Measurements from ENCODE around the gene PDCD1LG2. TPM values are rescaled to one million over a fixed set of nuclear protein-coding genes. Genes with fewer than 3 reads are reported as not detected.

Gene PDCD1LG2
- 12.1 and 22.4 TPM in 2 replicates for total RNA-seq

DNA sequence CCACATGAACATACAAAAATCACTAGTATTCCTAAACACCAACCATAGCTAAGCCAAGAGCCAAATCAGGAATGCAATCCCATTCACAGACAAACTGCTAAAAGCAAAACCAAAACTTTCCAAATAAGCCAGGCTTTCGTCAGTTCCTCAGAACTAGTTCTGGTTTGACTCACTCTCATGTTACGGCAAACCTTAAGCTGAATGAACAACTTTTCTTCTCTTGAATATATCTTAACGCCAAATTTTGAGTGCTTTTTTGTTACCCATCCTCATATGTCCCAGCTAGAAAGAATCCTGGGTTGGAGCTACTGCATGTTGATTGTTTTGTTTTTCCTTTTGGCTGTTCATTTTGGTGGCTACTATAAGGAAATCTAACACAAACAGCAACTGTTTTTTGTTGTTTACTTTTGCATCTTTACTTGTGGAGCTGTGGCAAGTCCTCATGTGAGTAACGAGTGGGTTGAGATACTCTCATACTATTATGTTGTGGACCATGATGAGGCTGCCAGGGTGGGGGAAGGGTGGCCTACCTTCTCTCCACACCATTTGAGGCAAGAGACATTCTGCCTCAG, at the start of gene PDCD1LG2:
Gene PDCD1LG2 (plus strand): TSS at position 172 of the 572 bp plus-strand sequence. CDS start 12,016 bp downstream, outside the sequence.

Other genes with a start within 250 kb of the PDCD1LG2 start
- gene RLN2, start 205.8 kb upstream of the PDCD1LG2 start, total RNA-seq, result not detected in 2 replicates
- gene RLN1, start 170.7 kb upstream of the PDCD1LG2 start, total RNA-seq, result not detected in 2 replicates
- gene PLGRKT, start 72.6 kb upstream of the PDCD1LG2 start, total RNA-seq, result 9.0 and 16.5 TPM in 2 replicates
- 6.5 and 19.7 TPM in 2 replicates for gene CD274, start 60.0 kb upstream of the PDCD1LG2 start, total RNA-seq
- gene RIC1, start 118.6 kb downstream of the PDCD1LG2 start, total RNA-seq, result 31.4 and 47.9 TPM in 2 replicates

Data from regular cardiac myocyte (primary cell).